ENCODE measurements around the gene OXSM. TPM values are rescaled to one million over a fixed set of nuclear protein-coding genes. Genes with fewer than 3 reads are reported as not detected.

OXSM gene
- total RNA-seq, 1 donor from 2014 or later, result 8.7 TPM

DNA sequence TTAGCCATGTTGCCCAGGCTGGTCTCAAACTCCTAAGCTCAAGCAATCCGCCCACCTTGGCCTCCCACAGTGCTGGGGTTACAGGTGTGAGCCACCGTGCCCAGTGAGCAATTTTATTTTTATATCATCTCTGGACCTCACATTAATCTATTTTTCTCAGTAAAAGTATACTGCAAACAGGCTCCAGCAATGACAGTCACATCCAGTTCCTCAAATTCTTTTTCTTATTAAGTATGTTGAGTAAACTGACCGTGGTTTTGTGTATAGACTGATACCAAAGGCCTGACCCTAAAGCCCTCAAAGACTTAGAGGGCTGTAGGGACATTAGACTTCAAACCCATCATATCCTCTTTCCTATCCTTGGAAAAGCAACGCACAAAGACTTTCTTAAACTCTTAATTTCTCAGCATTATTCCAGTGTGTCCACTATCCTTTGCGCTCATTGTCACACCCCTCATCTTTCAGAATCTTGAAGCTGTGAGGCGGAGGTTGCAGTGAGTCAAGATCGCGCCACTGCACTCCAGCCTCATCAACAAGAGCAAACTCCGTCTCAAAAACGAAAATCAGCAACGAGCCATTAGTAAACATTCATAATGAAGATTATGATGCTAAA lies 8.6 kb upstream of the OXSM start:
- H3K36me3 Mint-ChIP-seq (ENCODE audit: low read depth), result peaks cover 16% of the 10 kb centered on the region
- no peaks in the 10 kb centered on the region for H3K27me3 Mint-ChIP-seq (ENCODE audit: low read depth)
- H3K4me3 Mint-ChIP-seq, result peak overlapping the region; percentile 94
- H3K27ac Mint-ChIP-seq (ENCODE audit: unreplicated experiment), result no peak overlapping the region
- TF ChIP-seq, protein P1, sequence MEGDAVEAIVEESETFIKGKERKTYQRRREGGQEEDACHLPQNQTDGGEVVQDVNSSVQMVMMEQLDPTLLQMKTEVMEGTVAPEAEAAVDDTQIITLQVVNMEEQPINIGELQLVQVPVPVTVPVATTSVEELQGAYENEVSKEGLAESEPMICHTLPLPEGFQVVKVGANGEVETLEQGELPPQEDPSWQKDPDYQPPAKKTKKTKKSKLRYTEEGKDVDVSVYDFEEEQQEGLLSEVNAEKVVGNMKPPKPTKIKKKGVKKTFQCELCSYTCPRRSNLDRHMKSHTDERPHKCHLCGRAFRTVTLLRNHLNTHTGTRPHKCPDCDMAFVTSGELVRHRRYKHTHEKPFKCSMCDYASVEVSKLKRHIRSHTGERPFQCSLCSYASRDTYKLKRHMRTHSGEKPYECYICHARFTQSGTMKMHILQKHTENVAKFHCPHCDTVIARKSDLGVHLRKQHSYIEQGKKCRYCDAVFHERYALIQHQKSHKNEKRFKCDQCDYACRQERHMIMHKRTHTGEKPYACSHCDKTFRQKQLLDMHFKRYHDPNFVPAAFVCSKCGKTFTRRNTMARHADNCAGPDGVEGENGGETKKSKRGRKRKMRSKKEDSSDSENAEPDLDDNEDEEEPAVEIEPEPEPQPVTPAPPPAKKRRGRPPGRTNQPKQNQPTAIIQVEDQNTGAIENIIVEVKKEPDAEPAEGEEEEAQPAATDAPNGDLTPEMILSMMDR (conservative IDR thresholded peaks at IDR 0.05), result no peak
- peaks cover 18% of the 10 kb centered on the region for H3K4me1 Mint-ChIP-seq
- peaks cover 3% of the 10 kb centered on the region for H3K9me3 Mint-ChIP-seq
- no peak for DNase-seq (ENCODE audit: low read depth, low spot score)

GRCh38 chr3:25781758-25782594 lies 7.9 kb upstream of the OXSM start:
- Mint-ChIP-seq H3K36me3 (ENCODE audit: low read depth) (peaks cover 9% of the 10 kb centered on the region), H3K27me3 (ENCODE audit: low read depth) (no peaks in the 10 kb centered on the region), H3K27ac (ENCODE audit: unreplicated experiment) (no peak overlapping the region), H3K9me3 (no peaks in the 10 kb centered on the region), H3K4me3 (peak overlapping the region; percentile 94), H3K4me1 (peaks cover 18% of the 10 kb centered on the region)
- no peak for DNase-seq (ENCODE audit: low read depth, low spot score)
- TF ChIP-seq, protein P1 (conservative IDR thresholded peaks at IDR 0.05), result no peak

- Mint-ChIP-seq H3K36me3 (ENCODE audit: low read depth) (peaks cover 8% of the 10 kb centered on the region), H3K4me1 (peaks cover 23% of the 10 kb centered on the region), H3K4me3 (peak overlapping the region; percentile 94), H3K27ac (ENCODE audit: unreplicated experiment) (no peak overlapping the region), H3K9me3 (no peaks in the 10 kb centered on the region), H3K27me3 (ENCODE audit: low read depth) (no peaks in the 10 kb centered on the region)
- DNase-seq (ENCODE audit: low read depth, low spot score), result no peak
- TF ChIP-seq, protein P1 (conservative IDR thresholded peaks at IDR 0.05), result no peak
These were observed 7.3 kb upstream of the OXSM start for GRCh38 chr3:25782636-25782937.

- Mint-ChIP-seq H3K9me3 (no peaks in the 10 kb centered on the region), H3K27ac (ENCODE audit: unreplicated experiment) (no peak within 1 kb of the TSS), H3K4me1 (peaks cover 28% of the 10 kb centered on the region), H3K36me3 (ENCODE audit: low read depth) (peaks cover 3% of the 10 kb centered on the region), H3K4me3 (peak within 1 kb of the TSS; percentile 94), H3K27me3 (ENCODE audit: low read depth) (no peaks in the 10 kb centered on the region)
- peak; percentile 73 for DNase-seq (ENCODE audit: low read depth, low spot score)
- TF ChIP-seq, protein P1 (conservative IDR thresholded peaks at IDR 0.05), result peak; percentile 40
These were observed 6.8 kb upstream of the OXSM start, which contains the start of gene NGLY1 for GRCh38 chr3:25782938-25783660. Gene NGLY1 (minus strand): TSS chr3:25783443. CDS start chr3:25783390, 53 bp downstream.

- Mint-ChIP-seq H3K36me3 (ENCODE audit: low read depth) (peaks cover 2% of the 10 kb centered on the region), H3K4me3 (peak overlapping the region; percentile 90), H3K27me3 (ENCODE audit: low read depth) (no peaks in the 10 kb centered on the region), H3K27ac (ENCODE audit: unreplicated experiment) (no peak overlapping the region), H3K4me1 (peaks cover 35% of the 10 kb centered on the region), H3K9me3 (no peaks in the 10 kb centered on the region)
- peak; percentile 61 for DNase-seq (ENCODE audit: low read depth, low spot score)
- TF ChIP-seq, protein P1 (conservative IDR thresholded peaks at IDR 0.05), result no peak
These were observed 6.0 kb upstream of the OXSM start for GRCh38 chr3:25783661-25784512.

Data from neural crest cell (in vitro differentiated cells).